NT2/D1 (cell line): ENCODE measurements around the gene PDIK1L.

ENCODE experiments used
- SUZ12 ChIP-seq: IDR thresholded peaks from 2 replicates; pipeline ENCODE4 v1.6.1; 2011; ENCODE audit not compliant: insufficient read length, insufficient read depth; ENCODE audit errors: extremely low read depth
- YY1 ChIP-seq: IDR thresholded peaks from 2 replicates; pipeline ENCODE4 v1.6.1; 2011; ENCODE audit not compliant: insufficient read length, insufficient read depth
- ZNF274 ChIP-seq: IDR thresholded peaks from 2 replicates; pipeline ENCODE4 v1.6.1; 2011; ENCODE audit warnings: mild to moderate bottlenecking, low read depth, low read length

- no peak for TF ChIP-seq ZNF274
- no peak for TF ChIP-seq YY1
- TF ChIP-seq SUZ12 = no peak
Observed at GRCh38 chr1:26078286-26079177, 33.1 kb upstream of the PDIK1L start.
